Neural crest cell (in vitro differentiated cells): ENCODE results near the gene SLC44A4. TPM values are rescaled to one million over a fixed set of nuclear protein-coding genes. Genes with fewer than 3 reads are reported as not detected.
"Not testable (repeated sequence)": the region's sequence is repeated elsewhere in the genome, so short reads cannot be mapped to it uniquely, and the experiment has no call there.

ENCODE experiments used
- DNase-seq: peaks from one replicate; pipeline ENCODE4 v3.0.0; 2021; ENCODE audit warnings: low read depth, mixed read lengths, low spot score
- H3K27ac Mint-ChIP-seq: one replicate; pipeline ENCODE4 v1.8.0; 2021; ENCODE audit warnings: mild to moderate bottlenecking, mixed read lengths; ENCODE audit not compliant: unreplicated experiment
- H3K27me3 Mint-ChIP-seq: 2 replicates; pipeline ENCODE4 v1.8.0; 2021; ENCODE audit warnings: low read depth, mild to moderate bottlenecking, mixed read lengths
- H3K36me3 Mint-ChIP-seq: 2 replicates; pipeline ENCODE4 v1.8.0; 2021; ENCODE audit warnings: low read depth, mild to moderate bottlenecking, mixed read lengths
- H3K4me1 Mint-ChIP-seq: 2 replicates; pipeline ENCODE4 v1.8.0; 2021; ENCODE audit warnings: mixed read lengths
- H3K4me3 Mint-ChIP-seq: one replicate; pipeline ENCODE4 v1.8.0; 2021; ENCODE audit warnings: mild to moderate bottlenecking, mixed read lengths
- H3K9me3 Mint-ChIP-seq: 2 replicates; pipeline ENCODE4 v1.8.0; 2021; ENCODE audit warnings: mixed read lengths
- total RNA-seq: library from RNA; stranded (reverse); gene quantifications from 2 replicates; pipeline ENCODE4 v1.2.1, GENCODE V29; 2021
- TF ChIP-seq, protein P1 (sequence below): fragments of 200-600 bp; sonication (generic); conservative IDR thresholded peaks from 2 replicates; pipeline ENCODE4 v1.5.0; 2021; ENCODE audit warnings: antibody characterized with exemption, mild to moderate bottlenecking

Gene SLC44A4
- total RNA-seq, 1 donor from 2014 or later, result 0.84 TPM

DNA sequence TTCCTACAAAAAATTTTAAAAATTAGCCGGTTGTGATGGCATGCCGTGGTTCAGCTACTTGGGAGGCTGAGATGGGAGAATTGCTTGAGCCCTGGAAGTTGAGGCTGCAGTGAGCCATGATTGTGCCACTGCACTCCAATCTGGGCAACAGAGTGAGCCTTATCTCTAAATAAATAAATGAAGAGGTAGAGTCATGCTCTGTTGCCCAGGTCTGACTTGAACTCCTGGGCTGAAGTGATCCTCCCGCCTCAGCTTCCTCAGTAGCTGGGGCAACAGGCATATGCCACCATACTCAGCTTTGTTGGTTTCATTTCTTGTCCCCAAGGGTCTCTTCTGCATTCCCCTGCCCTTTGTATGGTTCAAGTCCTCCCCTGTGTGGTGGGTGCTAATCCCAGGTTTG, 34.3 kb downstream of the SLC44A4 start:
- DNase-seq, result no peak
- peaks cover 1% of the 10 kb centered on the region for H3K4me1 Mint-ChIP-seq
- no peaks in the 10 kb centered on the region for H3K27me3 Mint-ChIP-seq
- peaks cover 14% of the 10 kb centered on the region for H3K36me3 Mint-ChIP-seq
- no peak overlapping the region for H3K27ac Mint-ChIP-seq
- TF ChIP-seq, protein P1, sequence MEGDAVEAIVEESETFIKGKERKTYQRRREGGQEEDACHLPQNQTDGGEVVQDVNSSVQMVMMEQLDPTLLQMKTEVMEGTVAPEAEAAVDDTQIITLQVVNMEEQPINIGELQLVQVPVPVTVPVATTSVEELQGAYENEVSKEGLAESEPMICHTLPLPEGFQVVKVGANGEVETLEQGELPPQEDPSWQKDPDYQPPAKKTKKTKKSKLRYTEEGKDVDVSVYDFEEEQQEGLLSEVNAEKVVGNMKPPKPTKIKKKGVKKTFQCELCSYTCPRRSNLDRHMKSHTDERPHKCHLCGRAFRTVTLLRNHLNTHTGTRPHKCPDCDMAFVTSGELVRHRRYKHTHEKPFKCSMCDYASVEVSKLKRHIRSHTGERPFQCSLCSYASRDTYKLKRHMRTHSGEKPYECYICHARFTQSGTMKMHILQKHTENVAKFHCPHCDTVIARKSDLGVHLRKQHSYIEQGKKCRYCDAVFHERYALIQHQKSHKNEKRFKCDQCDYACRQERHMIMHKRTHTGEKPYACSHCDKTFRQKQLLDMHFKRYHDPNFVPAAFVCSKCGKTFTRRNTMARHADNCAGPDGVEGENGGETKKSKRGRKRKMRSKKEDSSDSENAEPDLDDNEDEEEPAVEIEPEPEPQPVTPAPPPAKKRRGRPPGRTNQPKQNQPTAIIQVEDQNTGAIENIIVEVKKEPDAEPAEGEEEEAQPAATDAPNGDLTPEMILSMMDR, result no peak
- H3K9me3 Mint-ChIP-seq, result no peaks in the 10 kb centered on the region
- peak overlapping the region; percentile 57 for H3K4me3 Mint-ChIP-seq

DNA sequence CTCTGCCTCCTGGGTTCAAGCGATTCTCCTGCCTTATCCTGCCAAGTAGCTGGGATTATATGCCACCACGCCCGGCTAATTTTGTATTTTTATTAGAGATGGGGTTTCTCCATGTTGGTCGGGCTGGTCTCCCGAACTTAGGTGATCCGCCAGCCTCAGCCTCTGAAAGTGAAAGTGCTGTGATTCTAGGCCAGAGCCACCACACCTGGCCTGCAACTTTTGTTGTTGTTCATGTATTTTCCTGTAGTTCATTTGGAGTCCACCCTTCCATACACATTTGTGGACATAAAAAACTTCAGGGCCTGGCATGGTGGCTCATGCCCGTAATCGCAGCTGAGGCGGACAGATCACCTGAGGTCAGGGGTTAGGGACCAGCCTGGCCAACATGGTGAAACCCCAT, 36.7 kb downstream of the SLC44A4 start:
- peaks cover 15% of the 10 kb centered on the region for H3K4me1 Mint-ChIP-seq
- TF ChIP-seq, protein P1, result no peak
- peaks cover 27% of the 10 kb centered on the region for H3K36me3 Mint-ChIP-seq
- H3K9me3 Mint-ChIP-seq, result no peaks in the 10 kb centered on the region
- no peaks in the 10 kb centered on the region for H3K27me3 Mint-ChIP-seq
- no peak for DNase-seq
- H3K27ac Mint-ChIP-seq, result no peak overlapping the region
- H3K4me3 Mint-ChIP-seq, result peak overlapping the region; percentile 65

DNA sequence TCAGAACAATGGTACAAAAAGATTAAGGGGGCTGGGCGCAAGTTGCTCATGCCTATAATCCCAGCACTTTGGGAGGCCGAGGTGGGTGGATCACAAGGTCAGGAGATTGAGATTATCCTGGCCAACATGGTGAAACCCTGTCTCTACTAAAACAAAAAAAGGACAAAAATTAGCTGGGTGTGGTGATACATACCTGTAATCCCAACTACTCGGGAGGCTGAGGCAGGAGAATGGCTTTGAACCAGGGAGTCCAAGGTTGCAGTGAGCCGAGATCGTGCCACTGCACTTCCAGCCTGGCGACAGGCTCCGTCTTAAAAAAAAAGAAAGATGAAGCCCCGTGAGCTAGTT, 39.0 kb downstream of the SLC44A4 start:
- Mint-ChIP-seq H3K4me3 (peak overlapping the region; percentile 71), H3K4me1 (peaks cover 34% of the 10 kb centered on the region), H3K36me3 (peaks cover 43% of the 10 kb centered on the region)
- DNase-seq, H3K27ac Mint-ChIP-seq, H3K27me3 Mint-ChIP-seq, H3K9me3 Mint-ChIP-seq: not testable (repeated sequence)

DNA sequence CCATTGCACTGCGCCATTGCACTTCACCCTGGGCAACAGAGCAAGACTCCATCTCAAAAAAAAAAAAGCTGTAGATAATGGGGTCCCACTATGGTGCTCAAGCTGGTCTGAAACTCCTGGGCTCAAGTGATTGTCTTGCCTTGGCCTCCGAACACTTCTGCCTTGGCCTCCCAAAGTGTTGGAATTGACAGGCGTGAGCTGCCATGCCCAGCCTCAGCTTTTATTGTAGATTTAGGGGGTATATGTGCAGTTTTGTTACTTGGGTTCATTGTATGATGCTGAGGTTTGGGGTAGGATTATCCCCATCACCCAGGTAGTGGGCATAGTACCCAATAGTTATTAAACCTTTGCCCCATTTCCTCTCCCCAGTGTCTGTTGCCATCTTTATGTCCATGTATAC, 39.8 kb downstream of the SLC44A4 start:
- H3K4me3 Mint-ChIP-seq, result peak overlapping the region; percentile 71
- TF ChIP-seq, protein P1, result no peak
- no peak for DNase-seq
- peaks cover 43% of the 10 kb centered on the region for H3K36me3 Mint-ChIP-seq
- no peak overlapping the region for H3K27ac Mint-ChIP-seq
- H3K9me3 Mint-ChIP-seq, result no peaks in the 10 kb centered on the region
- peaks cover 41% of the 10 kb centered on the region for H3K4me1 Mint-ChIP-seq
- no peaks in the 10 kb centered on the region for H3K27me3 Mint-ChIP-seq

DNA sequence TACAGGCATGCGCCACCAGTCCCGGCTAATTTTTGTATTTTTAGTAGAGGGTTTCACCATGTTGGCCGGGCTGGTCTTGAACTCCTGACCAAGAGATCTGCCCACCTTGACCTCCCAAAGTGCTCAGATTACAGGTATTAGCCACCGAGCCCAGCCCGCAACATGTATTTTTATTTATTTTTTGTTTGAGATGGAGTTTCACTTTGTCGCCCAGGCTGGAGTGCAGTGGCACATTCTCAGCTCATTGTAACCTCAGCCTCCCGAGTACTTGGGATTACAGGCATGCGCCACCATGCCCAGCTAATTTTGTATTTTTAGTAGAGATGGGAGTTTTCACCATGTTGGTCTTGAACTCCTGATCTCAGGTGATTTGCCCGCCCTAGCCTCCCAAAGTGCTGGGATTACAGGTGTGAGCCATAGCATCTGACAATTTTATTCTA, 40.7 kb downstream of the SLC44A4 start:
- peaks cover 43% of the 10 kb centered on the region for H3K36me3 Mint-ChIP-seq
- H3K9me3 Mint-ChIP-seq, H3K27ac Mint-ChIP-seq, DNase-seq, H3K27me3 Mint-ChIP-seq: not testable (repeated sequence)
- peaks cover 41% of the 10 kb centered on the region for H3K4me1 Mint-ChIP-seq
- peak overlapping the region; percentile 98 for H3K4me3 Mint-ChIP-seq

DNA sequence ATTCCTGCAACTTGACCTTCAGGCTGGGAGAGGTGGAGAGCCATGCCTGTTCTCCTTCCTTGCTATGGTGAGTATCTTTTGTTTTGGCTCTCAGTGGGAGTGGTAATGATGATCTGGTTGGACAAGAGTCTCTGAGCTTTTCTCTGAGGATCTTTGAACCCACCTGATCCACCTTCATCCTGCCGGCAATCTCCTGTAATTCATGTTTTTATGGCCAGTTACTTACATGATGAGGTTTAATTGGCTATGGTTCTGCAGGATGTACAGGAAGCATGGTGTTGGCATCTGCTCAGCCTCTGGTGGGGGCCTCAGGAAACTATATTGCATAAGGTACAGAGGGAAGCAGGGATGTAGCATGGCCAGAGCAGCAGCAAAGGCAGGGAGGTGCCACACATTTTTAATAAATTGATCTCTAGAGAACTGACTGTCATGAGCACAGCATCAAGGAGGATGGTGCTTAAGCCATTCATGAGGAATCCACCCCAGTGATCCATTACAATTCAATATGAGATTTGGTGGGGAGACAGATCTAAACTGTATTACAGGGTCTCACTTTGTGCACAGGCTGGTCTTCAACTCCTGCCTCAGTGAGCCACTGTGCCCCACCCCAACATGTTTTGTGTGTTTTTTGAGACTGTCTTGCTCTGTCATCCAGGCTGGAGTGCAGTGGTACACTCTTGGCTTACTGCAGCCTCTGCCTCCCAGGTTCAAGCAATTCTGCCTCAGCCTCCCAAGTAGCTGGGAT, 41.3 kb downstream of the SLC44A4 start:
- TF ChIP-seq, protein P1, result no peak
- DNase-seq, result no peak
- Mint-ChIP-seq H3K9me3 (no peaks in the 10 kb centered on the region), H3K4me1 (peaks cover 41% of the 10 kb centered on the region), H3K27me3 (no peaks in the 10 kb centered on the region), H3K4me3 (peak overlapping the region; percentile 98), H3K36me3 (peaks cover 43% of the 10 kb centered on the region), H3K27ac (no peak overlapping the region)
